HG03039 (cell line): Measurements from ENCODE around the gene AADACL2.
"Not testable (repeated sequence)": the region's sequence is repeated elsewhere in the genome, so short reads cannot be mapped to it uniquely, and the experiment has no call there.

Experiments used
- ATAC-seq: cut with Tn5 transposase; IDR thresholded peaks from one replicate; pipeline ENCODE4 v1.9.1; 2021; ENCODE audit warnings: mild to moderate bottlenecking, moderate library complexity; ENCODE audit not compliant: unreplicated experiment

Gene AADACL2

GRCh38 chr3:151765685-151766084 is 32.0 kb downstream of the AADACL2 start:
- no peak for ATAC-seq

- no peak for ATAC-seq
These were observed 32.7 kb downstream of the AADACL2 start for GRCh38 chr3:151766454-151766853.

- ATAC-seq: no peak
These were observed 34.7 kb downstream of the AADACL2 start for GRCh38 chr3:151768393-151768930.

- no peak for ATAC-seq
These were observed 35.4 kb downstream of the AADACL2 start for GRCh38 chr3:151769175-151769574.

- no peak for ATAC-seq
These were observed 37.2 kb downstream of the AADACL2 start for GRCh38 chr3:151770956-151771355.

- no peak for ATAC-seq
These were observed 39.2 kb downstream of the AADACL2 start for GRCh38 chr3:151772825-151773480.

GRCh38 chr3:151774235-151774634 is 40.5 kb downstream of the AADACL2 start:
- ATAC-seq: no peak

- ATAC-seq: no peak
These were observed 41.2 kb downstream of the AADACL2 start for GRCh38 chr3:151774910-151775309.

- no peak for ATAC-seq
These were observed 41.9 kb downstream of the AADACL2 start for GRCh38 chr3:151775314-151776258.

- no peak for ATAC-seq
These were observed 42.6 kb downstream of the AADACL2 start for GRCh38 chr3:151776259-151776740.

- no peak for ATAC-seq
These were observed 44.2 kb downstream of the AADACL2 start for GRCh38 chr3:151777880-151778279.

- no peak for ATAC-seq
These were observed 53.9 kb downstream of the AADACL2 start for GRCh38 chr3:151787626-151788025.

GRCh38 chr3:151788401-151788800 is 54.7 kb downstream of the AADACL2 start:
- ATAC-seq: no peak

- ATAC-seq: no peak
These were observed 56.2 kb downstream of the AADACL2 start for GRCh38 chr3:151789853-151790463.

GRCh38 chr3:151790763-151791162 is 57.0 kb downstream of the AADACL2 start:
- ATAC-seq: not testable (repeated sequence)

- ATAC-seq: no peak
These were observed 58.7 kb downstream of the AADACL2 start for GRCh38 chr3:151792411-151792810.

- ATAC-seq: no peak
These were observed 59.9 kb downstream of the AADACL2 start for GRCh38 chr3:151793636-151794035.

- ATAC-seq: no peak
These were observed 60.4 kb downstream of the AADACL2 start for GRCh38 chr3:151794080-151794479.

GRCh38 chr3:151795276-151795675 is 61.5 kb downstream of the AADACL2 start:
- ATAC-seq: no peak

- ATAC-seq: no peak
These were observed 62.5 kb downstream of the AADACL2 start for GRCh38 chr3:151796105-151796680.

- no peak for ATAC-seq
These were observed 64.7 kb downstream of the AADACL2 start for GRCh38 chr3:151798466-151798865.
